Mesendoderm (in vitro differentiated cells): ENCODE data around the gene GLTP.

ENCODE experiments used
- DNase-seq: peaks from one replicate; pipeline ENCODE4 v3.0.0; 2013
- H2AK5ac ChIP-seq: 2 replicates; pipeline ENCODE4 v1.6.1; 2013; ENCODE audit warnings: low read length, inconsistent platforms
- H2BK120ac ChIP-seq: 2 replicates; pipeline ENCODE4 v1.6.1; 2013; ENCODE audit warnings: low read depth, mild to moderate bottlenecking, low read length, moderate library complexity, mixed read lengths
- H2BK15ac ChIP-seq: replicated peaks from 2 replicates; pipeline ENCODE4 v1.6.1; 2013; ENCODE audit warnings: low read depth, mild to moderate bottlenecking, moderate library complexity
- H2BK5ac ChIP-seq: 2 replicates; pipeline ENCODE4 v1.6.1; 2013; ENCODE audit warnings: low read length, inconsistent platforms
- H3K18ac ChIP-seq: 2 replicates; pipeline ENCODE4 v1.6.1; 2013; ENCODE audit warnings: mild to moderate bottlenecking, low read length, mixed read lengths
- H3K23ac ChIP-seq: one replicate; pipeline ENCODE4 v1.6.1; 2013; ENCODE audit warnings: low read length
- H3K27ac ChIP-seq: 2 replicates; pipeline ENCODE4 v1.5.1; 2013; ENCODE audit warnings: low read depth, mild to moderate bottlenecking, inconsistent platforms, low read length, moderate library complexity
- H3K27me3 ChIP-seq: 2 replicates; pipeline ENCODE4 v1.6.1; 2013; ENCODE audit warnings: low read length, control low read depth, mild to moderate bottlenecking, inconsistent platforms; ENCODE audit not compliant: insufficient read depth, poor library complexity
- H3K36me3 ChIP-seq: 2 replicates; pipeline ENCODE4 v1.6.1; 2013; ENCODE audit warnings: low read length, inconsistent platforms; ENCODE audit not compliant: control insufficient read depth, insufficient read depth
- H3K4ac ChIP-seq: one replicate; pipeline ENCODE4 v1.6.1; 2013; ENCODE audit warnings: low read depth, mild to moderate bottlenecking, low read length, moderate library complexity
- H3K4me1 ChIP-seq: 2 replicates; pipeline ENCODE4 v1.6.1; 2013; ENCODE audit warnings: low read depth, low read length, inconsistent platforms; ENCODE audit not compliant: control insufficient read depth
- H3K4me2 ChIP-seq: 2 replicates; pipeline ENCODE4 v1.6.1; 2013; ENCODE audit warnings: low read length
- H3K4me3 ChIP-seq: 2 replicates; pipeline ENCODE4 v1.5.1; 2013; ENCODE audit warnings: mild to moderate bottlenecking, low read length
- H3K56ac ChIP-seq: one replicate; pipeline ENCODE4 v1.6.1; 2013; ENCODE audit warnings: low read length
- H3K79me1 ChIP-seq: 2 replicates; pipeline ENCODE4 v1.6.1; 2013; ENCODE audit warnings: low read length, inconsistent platforms
- H3K79me2 ChIP-seq: 2 replicates; pipeline ENCODE4 v1.6.1; 2013; ENCODE audit warnings: mild to moderate bottlenecking, low read length; ENCODE audit not compliant: control insufficient read depth, insufficient read depth
- H3K9ac ChIP-seq: 2 replicates; pipeline ENCODE4 v1.6.1; 2013; ENCODE audit warnings: low read length, inconsistent platforms
- H4K5ac ChIP-seq: one replicate; pipeline ENCODE4 v1.6.1; 2013; ENCODE audit warnings: low read length
- H4K8ac ChIP-seq: one replicate; pipeline ENCODE4 v1.6.1; 2013; ENCODE audit warnings: low read depth, mild to moderate bottlenecking, control low read depth, low read length, moderate library complexity
- WGBS: extraction: QIAGEN DNeasy Blood & Tissue Kit; methylation state at CpG from one replicate; pipeline ENCODE4 v1.1.7; 2013; ENCODE audit warnings: low lambda C conversion rate, missing lambda C conversion rate; ENCODE audit not compliant: insufficient coverage; ENCODE audit errors: extremely low coverage; 5-methylcytosine and 5-hydroxymethylcytosine counted together

Gene GLTP

DNA sequence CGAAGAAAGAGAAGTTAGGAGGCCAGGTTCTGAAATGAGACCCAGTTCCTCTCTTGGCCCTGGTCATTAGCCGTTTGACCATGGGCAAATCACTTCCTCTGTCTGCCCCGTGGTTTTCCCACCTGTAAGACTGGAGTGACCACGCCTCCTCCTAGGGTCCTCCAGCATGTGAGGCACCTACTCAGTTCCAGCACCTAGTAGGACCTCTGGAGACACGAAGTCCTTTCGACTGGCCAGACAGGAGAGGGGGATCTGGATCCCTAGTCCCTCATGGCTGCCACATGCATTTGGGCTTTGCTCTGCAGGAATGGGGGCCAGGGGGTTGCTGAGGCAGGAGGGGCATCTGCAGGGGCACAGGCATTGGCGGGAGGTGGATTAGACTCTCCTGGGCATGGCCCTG, 63.5 kb downstream of the GLTP start:
- Histone ChIP-seq H3K23ac (no peak overlapping the region), H2BK15ac (no peak overlapping the region), H3K27me3 (no peaks in the 10 kb centered on the region), H3K56ac (no peak overlapping the region), H2BK5ac (no peak overlapping the region), H3K27ac (no peak overlapping the region), H2BK120ac (no peak overlapping the region), H3K4me3 (no peak overlapping the region), H4K5ac (no peak overlapping the region), H2AK5ac (no peak overlapping the region), H3K79me2 (no peaks in the 10 kb centered on the region), H3K4me1 (no peaks in the 10 kb centered on the region), H4K8ac (no peak overlapping the region), H3K79me1 (no peaks in the 10 kb centered on the region), H3K18ac (no peak overlapping the region), H3K4me2 (no peak overlapping the region), H3K36me3 (no peaks in the 10 kb centered on the region), H3K4ac (no peak overlapping the region), H3K9ac (no peak overlapping the region)
- no peak for DNase-seq
- WGBS = no CpG with 5 or more reads among the region's 7 CpGs

DNA sequence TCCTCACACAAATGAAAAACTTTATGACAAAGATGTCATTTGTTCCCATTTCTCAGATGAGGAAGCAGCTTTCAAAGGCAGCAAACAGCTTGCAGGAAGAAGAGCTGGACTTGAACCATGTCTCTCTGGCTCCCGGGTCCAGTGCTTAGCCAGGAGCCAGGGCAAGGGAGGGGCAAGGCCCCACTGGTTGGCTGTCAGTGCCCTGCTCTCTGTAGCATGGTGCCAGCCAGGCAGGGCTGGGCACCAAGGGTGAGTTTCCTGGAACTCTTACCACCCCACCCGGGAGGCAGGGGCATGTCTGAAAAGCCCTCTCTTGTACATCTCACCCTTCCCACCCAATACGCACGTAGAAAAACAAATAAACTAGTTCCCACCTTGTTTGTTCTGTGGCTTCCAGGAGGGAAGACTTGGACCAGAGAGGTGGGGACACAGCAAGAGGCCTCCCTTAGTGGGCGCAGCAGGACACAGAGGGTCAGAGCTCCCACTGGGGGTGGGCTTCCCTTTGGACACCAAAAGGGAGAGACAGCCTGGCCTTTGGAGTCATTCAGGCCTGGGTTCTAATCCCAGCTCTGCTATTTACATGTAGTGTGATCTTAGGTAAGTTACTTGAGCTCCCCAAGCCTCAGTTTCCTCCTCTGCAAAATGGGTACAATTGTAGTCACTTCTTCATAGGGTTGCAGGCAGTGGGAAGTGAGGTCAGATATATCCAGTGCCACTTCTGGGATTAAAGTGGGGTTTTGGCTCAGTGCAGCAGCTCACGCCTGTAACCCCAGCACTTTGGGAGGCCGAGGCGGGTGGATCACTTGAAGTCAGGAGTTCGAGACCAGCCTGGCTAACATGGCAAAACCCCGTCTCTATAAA, 64.4 kb downstream of the GLTP start:
- Histone ChIP-seq H3K4me2 (no peak overlapping the region), H3K4me1 (no peaks in the 10 kb centered on the region), H3K56ac (no peak overlapping the region), H2AK5ac (no peak overlapping the region), H2BK15ac (no peak overlapping the region), H3K27me3 (no peaks in the 10 kb centered on the region), H3K9ac (no peak overlapping the region), H3K23ac (no peak overlapping the region), H3K79me2 (no peaks in the 10 kb centered on the region), H3K27ac (no peak overlapping the region), H3K18ac (no peak overlapping the region), H4K8ac (no peak overlapping the region), H3K36me3 (no peaks in the 10 kb centered on the region), H3K4ac (no peak overlapping the region), H2BK120ac (no peak overlapping the region), H2BK5ac (no peak overlapping the region), H3K79me1 (no peaks in the 10 kb centered on the region), H3K4me3 (no peak overlapping the region), H4K5ac (no peak overlapping the region)
- no CpG with 5 or more reads among the region's 10 CpGs for WGBS
- no peak for DNase-seq

DNA sequence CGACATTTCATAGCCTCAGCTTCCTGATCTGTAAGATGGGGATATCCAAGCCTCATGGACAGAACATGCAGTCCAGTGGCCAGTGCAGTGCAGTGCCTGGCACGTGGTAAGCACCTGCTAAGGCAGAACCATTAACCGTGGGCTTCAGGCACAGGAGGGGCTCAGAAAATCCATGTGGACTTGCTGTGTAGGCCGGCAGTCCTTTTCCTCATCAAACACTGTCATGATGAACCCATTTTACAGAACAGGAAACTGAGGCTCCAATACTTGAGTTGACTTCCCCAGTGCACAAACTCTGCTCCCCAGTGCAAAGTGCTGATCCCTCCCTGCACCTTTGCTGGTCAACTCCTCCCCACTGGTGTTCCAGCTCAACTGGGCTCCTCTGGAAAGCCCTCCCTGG, 65.1 kb downstream of the GLTP start:
- Histone ChIP-seq H2BK5ac (no peak overlapping the region), H3K56ac (no peak overlapping the region), H3K27ac (no peak overlapping the region), H3K4me2 (no peak overlapping the region), H3K9ac (no peak overlapping the region), H3K36me3 (no peaks in the 10 kb centered on the region), H3K79me1 (no peaks in the 10 kb centered on the region), H3K4me1 (no peaks in the 10 kb centered on the region), H4K5ac (no peak overlapping the region), H3K4me3 (no peak overlapping the region), H2AK5ac (no peak overlapping the region), H3K4ac (no peak overlapping the region), H2BK15ac (no peak overlapping the region), H3K23ac (no peak overlapping the region), H3K79me2 (no peaks in the 10 kb centered on the region), H3K27me3 (no peaks in the 10 kb centered on the region), H2BK120ac (no peak overlapping the region), H3K18ac (no peak overlapping the region), H4K8ac (no peak overlapping the region)
- WGBS = no CpG with 5 or more reads among the region's 4 CpGs
- DNase-seq = no peak

DNA sequence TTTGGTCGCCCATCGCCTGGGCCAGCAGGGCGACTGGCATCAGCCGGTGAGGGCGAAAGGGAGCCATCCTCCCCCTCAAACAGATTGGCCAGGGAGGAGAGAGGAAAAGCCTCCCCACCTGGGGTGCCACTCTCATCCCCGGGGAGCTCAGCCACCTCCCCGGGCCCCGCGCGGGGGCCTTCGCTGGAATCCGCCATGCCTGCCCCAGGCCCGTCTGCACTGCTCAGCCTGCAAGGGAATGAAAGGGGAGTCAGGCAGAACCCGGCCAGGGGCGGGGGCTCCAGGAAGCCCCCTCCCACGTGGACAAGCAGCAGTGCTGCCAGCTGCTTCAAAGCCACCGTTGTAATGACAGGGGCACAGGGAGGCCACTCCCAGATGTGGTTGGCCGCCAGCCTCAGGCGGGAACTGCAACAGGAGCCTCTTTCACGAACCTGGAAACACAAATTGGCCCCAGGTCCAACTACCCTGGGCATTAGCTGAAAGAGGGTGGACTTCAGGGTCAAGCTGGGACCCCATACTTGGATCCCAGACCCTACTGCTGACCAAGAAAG, 65.7 kb downstream of the GLTP start:
- Histone ChIP-seq H3K27ac (no peak overlapping the region), H2AK5ac (no peak overlapping the region), H3K18ac (no peak overlapping the region), H3K4ac (no peak overlapping the region), H2BK15ac (no peak overlapping the region), H3K79me1 (no peaks in the 10 kb centered on the region), H3K4me2 (no peak overlapping the region), H3K36me3 (no peaks in the 10 kb centered on the region), H2BK120ac (no peak overlapping the region), H2BK5ac (no peak overlapping the region), H3K27me3 (no peaks in the 10 kb centered on the region), H4K5ac (no peak overlapping the region), H3K4me1 (no peaks in the 10 kb centered on the region), H3K23ac (no peak overlapping the region), H3K9ac (no peak overlapping the region), H4K8ac (no peak overlapping the region), H3K56ac (no peak overlapping the region), H3K79me2 (no peaks in the 10 kb centered on the region), H3K4me3 (no peak overlapping the region)
- DNase-seq = no peak
- no CpG with 5 or more reads among the region's 20 CpGs for WGBS

DNA sequence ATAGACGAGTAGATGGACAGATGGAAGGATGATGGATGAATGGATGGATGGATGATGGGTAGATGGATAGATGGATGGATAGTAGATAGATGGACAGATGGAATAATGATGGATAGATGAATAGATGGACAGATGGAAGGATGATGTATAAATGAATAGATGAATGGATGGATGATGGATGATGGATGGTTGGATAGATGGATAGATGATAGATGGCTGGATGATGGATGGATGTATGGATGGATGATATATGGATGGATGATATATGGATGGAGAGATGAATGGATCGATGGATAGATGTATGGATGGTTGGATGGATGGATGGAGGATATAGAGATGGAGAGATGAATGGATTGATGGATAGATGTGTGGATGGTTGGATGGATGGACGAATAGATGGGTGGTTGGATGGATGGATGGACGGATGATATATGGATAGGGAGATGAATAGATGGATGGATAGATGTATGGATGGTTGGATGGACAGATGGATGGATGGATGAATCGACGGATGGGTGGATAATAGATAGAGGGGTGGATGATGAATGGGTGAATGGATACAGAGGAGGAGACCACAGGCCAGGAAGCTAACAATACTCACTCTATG, 66.4 kb downstream of the GLTP start:
- Histone ChIP-seq H3K18ac (no peak overlapping the region), H2AK5ac (no peak overlapping the region), H2BK15ac (no peak overlapping the region), H3K4me2 (no peak overlapping the region), H3K23ac (no peak overlapping the region), H3K4me3 (no peak overlapping the region), H2BK5ac (no peak overlapping the region), H3K4me1 (no peaks in the 10 kb centered on the region), H3K27ac (no peak overlapping the region), H3K9ac (no peak overlapping the region), H3K79me1 (no peaks in the 10 kb centered on the region), H3K79me2 (no peaks in the 10 kb centered on the region), H4K8ac (no peak overlapping the region), H2BK120ac (no peak overlapping the region), H4K5ac (no peak overlapping the region), H3K36me3 (no peaks in the 10 kb centered on the region), H3K4ac (no peak overlapping the region), H3K56ac (no peak overlapping the region), H3K27me3 (no peaks in the 10 kb centered on the region)
- 100% methylated on average over 6 of the region's 6 CpGs for WGBS
- DNase-seq = no peak
